GM19328 (cell line): ENCODE measurements around the gene PLB1.
"Not testable (repeated sequence)": the region's sequence is repeated elsewhere in the genome, so short reads cannot be mapped to it uniquely, and the experiment has no call there.

ENCODE experiments used
- ATAC-seq: cut with Tn5 transposase; IDR thresholded peaks from one replicate; pipeline ENCODE4 v1.9.1; 2021; ENCODE audit warnings: mild to moderate bottlenecking, moderate library complexity; ENCODE audit not compliant: unreplicated experiment

Gene PLB1

GRCh38 chr2:28528206-28528605 is 32.3 kb downstream of the PLB1 start:
- ATAC-seq: no peak

GRCh38 chr2:28530782-28531181 is 34.9 kb downstream of the PLB1 start:
- no peak for ATAC-seq

- ATAC-seq: no peak
These were observed 36.5 kb downstream of the PLB1 start for GRCh38 chr2:28532399-28532798.

- ATAC-seq: no peak
These were observed 37.3 kb downstream of the PLB1 start for GRCh38 chr2:28533044-28533680.

GRCh38 chr2:28534817-28535216 is 39.0 kb downstream of the PLB1 start:
- no peak for ATAC-seq

GRCh38 chr2:28538134-28538533 is 42.3 kb downstream of the PLB1 start:
- ATAC-seq: no peak

GRCh38 chr2:28538652-28539051 is 42.8 kb downstream of the PLB1 start:
- no peak for ATAC-seq

- ATAC-seq: no peak
These were observed 43.3 kb downstream of the PLB1 start for GRCh38 chr2:28539118-28539541.

- no peak for ATAC-seq
These were observed 47.6 kb downstream of the PLB1 start for GRCh38 chr2:28543316-28544035.

GRCh38 chr2:28544036-28544346 is 48.1 kb downstream of the PLB1 start:
- ATAC-seq: no peak

- ATAC-seq: no peak
These were observed 48.6 kb downstream of the PLB1 start for GRCh38 chr2:28544405-28544921.

- ATAC-seq: no peak
These were observed 49.2 kb downstream of the PLB1 start for GRCh38 chr2:28544922-28545589.

GRCh38 chr2:28545590-28546200 is 49.8 kb downstream of the PLB1 start:
- ATAC-seq: no peak

- ATAC-seq: no peak
These were observed 50.4 kb downstream of the PLB1 start for GRCh38 chr2:28546242-28546641.

- no peak for ATAC-seq
These were observed 51.5 kb downstream of the PLB1 start for GRCh38 chr2:28547223-28547860.

GRCh38 chr2:28547906-28548600 is 52.2 kb downstream of the PLB1 start:
- no peak for ATAC-seq

- not testable (repeated sequence) for ATAC-seq
These were observed 54.5 kb downstream of the PLB1 start for GRCh38 chr2:28550345-28550744.

GRCh38 chr2:28552045-28552823 is 56.4 kb downstream of the PLB1 start:
- ATAC-seq: no peak

- no peak for ATAC-seq
These were observed 60.4 kb downstream of the PLB1 start for GRCh38 chr2:28556303-28556702.
